ENCODE measurements around the gene GPR143. TPM values are rescaled to one million over a fixed set of nuclear protein-coding genes. Genes with fewer than 3 reads are reported as not detected.

Gene GPR143
- total and polyA plus RNA-seq, 9 donors = 1.4 to 4.7 (median 3.5) TPM

- Histone ChIP-seq H3K4me1 (ENCODE audit: insufficient read depth) (no peaks in the 10 kb centered on the region), H3K36me3 (no peaks in the 10 kb centered on the region), H3K27me3 (no peaks in the 10 kb centered on the region), H3K9me3 (no peaks in the 10 kb centered on the region), H3K4me3 (no peak overlapping the region), H3K27ac (no peak overlapping the region)
- WGBS, 3 donors = 36 to 49% (median 37%) methylated on average over 3 of the region's 3 CpGs
- no peak for DNase-seq
- intact Hi-C loops (cut with DNase I) = no loop called here
- TF ChIP-seq CTCF (IDR thresholded peaks at IDR 0.05) (no peak), POLR2A (IDR thresholded peaks at IDR 0.05) (no peak), EP300 (IDR thresholded peaks at IDR 0.05) (no peak)
Observed at GRCh38 chrX:9738151-9738550, 27.5 kb downstream of the GPR143 start.

GRCh38 chrX:9737363-9737762 is 28.3 kb downstream of the GPR143 start:
- TF ChIP-seq EP300 (IDR thresholded peaks at IDR 0.05) (no peak), CTCF (IDR thresholded peaks at IDR 0.05) (no peak), POLR2A (IDR thresholded peaks at IDR 0.05) (no peak)
- intact Hi-C loops (cut with DNase I) = no loop called here

GRCh38 chrX:9730752-9731151 is 34.9 kb downstream of the GPR143 start:
- no peaks in the 10 kb centered on the region for H3K9me3 ChIP-seq
- no peaks in the 10 kb centered on the region for H3K36me3 ChIP-seq
- H3K4me1 ChIP-seq (ENCODE audit: insufficient read depth) = no peaks in the 10 kb centered on the region
- TF ChIP-seq POLR2A (IDR thresholded peaks at IDR 0.05) (no peak), CTCF (IDR thresholded peaks at IDR 0.05) (no peak), EP300 (IDR thresholded peaks at IDR 0.05) (no peak)
- H3K4me3 ChIP-seq = no peak overlapping the region
- H3K27me3 ChIP-seq = no peaks in the 10 kb centered on the region
- 56 to 74% (median 61%) methylated on average over 1 of the region's 1 CpG for WGBS, 3 donors
- intact Hi-C loops (cut with DNase I) = no loop called here
- no peak overlapping the region for H3K27ac ChIP-seq
- DNase-seq = no peak

More at GRCh38 chrX:9737363-9737762, 28.3 kb downstream of the GPR143 start:
- Histone ChIP-seq H3K9me3 (no peaks in the 10 kb centered on the region), H3K27me3 (no peaks in the 10 kb centered on the region), H3K36me3 (no peaks in the 10 kb centered on the region), H3K4me1 (ENCODE audit: insufficient read depth) (no peaks in the 10 kb centered on the region), H3K4me3 (no peak overlapping the region), H3K27ac (no peak overlapping the region)
- WGBS, 3 donors = 68 to 73% (median 69%) methylated on average over 7 of the region's 7 CpGs
- no peak for DNase-seq

GRCh38 chrX:9730078-9730477 is 35.6 kb downstream of the GPR143 start:
- no peak overlapping the region for H3K4me3 ChIP-seq
- H3K9me3 ChIP-seq = no peaks in the 10 kb centered on the region
- no peak overlapping the region for H3K27ac ChIP-seq
- H3K4me1 ChIP-seq (ENCODE audit: insufficient read depth) = no peaks in the 10 kb centered on the region
- H3K36me3 ChIP-seq = no peaks in the 10 kb centered on the region
- no peaks in the 10 kb centered on the region for H3K27me3 ChIP-seq
- DNase-seq = no peak
- WGBS, 3 donors = 72 to 87% (median 80%) methylated on average over 3 of the region's 3 CpGs
- intact Hi-C loops (cut with DNase I) = no loop called here
- TF ChIP-seq CTCF (IDR thresholded peaks at IDR 0.05) (no peak), POLR2A (IDR thresholded peaks at IDR 0.05) (no peak), EP300 (IDR thresholded peaks at IDR 0.05) (no peak)

Data from ovary (tissue), 9 donors.